Neural cell (in vitro differentiated cells): ENCODE data around the gene RHBDD3.

ENCODE experiments used
- CTCF ChIP-seq: fragments of 450-650 bp; IDR thresholded peaks from 2 replicates; pipeline ENCODE4 v1.5.1; 2014; ENCODE audit warnings: antibody characterized with exemption, mild to moderate bottlenecking, moderate library complexity; ENCODE audit not compliant: poor library complexity, severe bottlenecking
- EP300 ChIP-seq: fragments of 450-650 bp; conservative IDR thresholded peaks from 2 replicates; pipeline ENCODE4 v1.6.1; 2014; ENCODE audit warnings: antibody characterized with exemption, mild to moderate bottlenecking, moderate library complexity; ENCODE audit not compliant: poor library complexity, severe bottlenecking
- EZH2 ChIP-seq: fragments of 200-600, 300-800 bp; shearing (Covaris generic), sonication (generic); IDR thresholded peaks from 2 replicates; pipeline ENCODE4 v1.6.1; 2014; ENCODE audit warnings: antibody characterized with exemption, low read length, borderline replicate concordance, mild to moderate bottlenecking; ENCODE audit not compliant: insufficient read depth, poor library complexity, severe bottlenecking
- POLR2AphosphoS5 ChIP-seq: IDR thresholded peaks from 2 replicates; pipeline ENCODE4 v1.6.1; 2012

- TF ChIP-seq EZH2 (no peak), EP300 (no peak), CTCF (no peak), POLR2AphosphoS5 (no peak)
Observed at GRCh38 chr22:29226351-29226981, 41.3 kb downstream of the RHBDD3 start.
